Globus pallidus (tissue), 1 donor: ENCODE results near the gene ARHGEF1.
"Not testable (repeated sequence)": the region's sequence is repeated elsewhere in the genome, so short reads cannot be mapped to it uniquely, and the experiment has no call there.

ENCODE experiments used
- DNase-seq: peaks from one replicate; pipeline ENCODE4 v3.0.0-alpha.2; 2015; ENCODE audit warnings: low spot score

The ARHGEF1 gene

GRCh38 chr19:41861846-41862245 lies 21.1 kb upstream of the ARHGEF1 start:
- DNase-seq, result no peak

- no peak for DNase-seq
Observed at GRCh38 chr19:41862445-41862986, 20.5 kb upstream of the ARHGEF1 start.

GRCh38 chr19:41863209-41863931 lies 19.6 kb upstream of the ARHGEF1 start:
- no peak for DNase-seq

GRCh38 chr19:41864374-41864773 lies 18.6 kb upstream of the ARHGEF1 start:
- DNase-seq, result no peak

GRCh38 chr19:41866284-41866683 lies 16.7 kb upstream of the ARHGEF1 start:
- DNase-seq, result no peak

GRCh38 chr19:41868120-41868988 lies 14.6 kb upstream of the ARHGEF1 start:
- no peak for DNase-seq

- DNase-seq, result no peak
Observed at GRCh38 chr19:41868989-41869300, 14.0 kb upstream of the ARHGEF1 start.

GRCh38 chr19:41869374-41869955 lies 13.5 kb upstream of the ARHGEF1 start:
- DNase-seq, result no peak

GRCh38 chr19:41870401-41870873 lies 12.5 kb upstream of the ARHGEF1 start:
- no peak for DNase-seq

GRCh38 chr19:41871573-41872383 lies 11.2 kb upstream of the ARHGEF1 start:
- no peak for DNase-seq

- no peak for DNase-seq
Observed at GRCh38 chr19:41872384-41872774, 10.6 kb upstream of the ARHGEF1 start.

- DNase-seq, result no peak
Observed at GRCh38 chr19:41872775-41873647, 10.0 kb upstream of the ARHGEF1 start.

- DNase-seq, result not testable (repeated sequence)
Observed at GRCh38 chr19:41875973-41876372, 7.0 kb upstream of the ARHGEF1 start.

GRCh38 chr19:41876847-41877832 lies 5.8 kb upstream of the ARHGEF1 start, which contains the start of gene CD79A:
TSS of gene CD79A (plus strand) at chr19:41877279. CDS start at chr19:41877305, 26 bp downstream.
- no peak for DNase-seq

- no peak for DNase-seq
Observed at GRCh38 chr19:41877916-41878905, 4.8 kb upstream of the ARHGEF1 start.

- no peak for DNase-seq
Observed at GRCh38 chr19:41879080-41879479, 3.9 kb upstream of the ARHGEF1 start.

GRCh38 chr19:41879670-41880328 lies 3.2 kb upstream of the ARHGEF1 start:
- DNase-seq, result no peak

GRCh38 chr19:41880329-41880708 lies 2.7 kb upstream of the ARHGEF1 start:
- no peak for DNase-seq
